Testis (tissue), 2 donors: Measurements from ENCODE around the gene PRR29.

Experiments used
- POLR2A ChIP-seq: fragments of 450-650 bp; IDR thresholded peaks from one replicate; pipeline ENCODE4 v1.6.1; 2017; ENCODE audit warnings: antibody characterized with exemption, mild to moderate bottlenecking, moderate library complexity
- TF ChIP-seq, protein P1 (sequence below), 3 experiments: fragments of 450-650 bp in 2 of 3; fragments of 200-600 bp in 1 of 3; sonication (generic) in 1 of 3; IDR thresholded peaks; one replicate each; pipeline ENCODE4 v1.5.1; 2016 to 2019; ENCODE audit warnings: antibody characterized with exemption in 3 of 3, mild to moderate bottlenecking in 2 of 3, moderate library complexity in 1 of 3

GRCh38 chr17:64036198-64036922 is 38.2 kb downstream of the PRR29 start:
- no peak for TF ChIP-seq POLR2A
- TF ChIP-seq, protein P1, sequence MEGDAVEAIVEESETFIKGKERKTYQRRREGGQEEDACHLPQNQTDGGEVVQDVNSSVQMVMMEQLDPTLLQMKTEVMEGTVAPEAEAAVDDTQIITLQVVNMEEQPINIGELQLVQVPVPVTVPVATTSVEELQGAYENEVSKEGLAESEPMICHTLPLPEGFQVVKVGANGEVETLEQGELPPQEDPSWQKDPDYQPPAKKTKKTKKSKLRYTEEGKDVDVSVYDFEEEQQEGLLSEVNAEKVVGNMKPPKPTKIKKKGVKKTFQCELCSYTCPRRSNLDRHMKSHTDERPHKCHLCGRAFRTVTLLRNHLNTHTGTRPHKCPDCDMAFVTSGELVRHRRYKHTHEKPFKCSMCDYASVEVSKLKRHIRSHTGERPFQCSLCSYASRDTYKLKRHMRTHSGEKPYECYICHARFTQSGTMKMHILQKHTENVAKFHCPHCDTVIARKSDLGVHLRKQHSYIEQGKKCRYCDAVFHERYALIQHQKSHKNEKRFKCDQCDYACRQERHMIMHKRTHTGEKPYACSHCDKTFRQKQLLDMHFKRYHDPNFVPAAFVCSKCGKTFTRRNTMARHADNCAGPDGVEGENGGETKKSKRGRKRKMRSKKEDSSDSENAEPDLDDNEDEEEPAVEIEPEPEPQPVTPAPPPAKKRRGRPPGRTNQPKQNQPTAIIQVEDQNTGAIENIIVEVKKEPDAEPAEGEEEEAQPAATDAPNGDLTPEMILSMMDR (IDR thresholded peaks at IDR 0.05): no peak
